LoVo (cell line): ENCODE results near the gene FAHD1.

Experiments used
- DNase-seq: peaks from one replicate; pipeline ENCODE4 v3.0.0-alpha.2; 2016; ENCODE audit warnings: low spot score

Gene FAHD1

DNA sequence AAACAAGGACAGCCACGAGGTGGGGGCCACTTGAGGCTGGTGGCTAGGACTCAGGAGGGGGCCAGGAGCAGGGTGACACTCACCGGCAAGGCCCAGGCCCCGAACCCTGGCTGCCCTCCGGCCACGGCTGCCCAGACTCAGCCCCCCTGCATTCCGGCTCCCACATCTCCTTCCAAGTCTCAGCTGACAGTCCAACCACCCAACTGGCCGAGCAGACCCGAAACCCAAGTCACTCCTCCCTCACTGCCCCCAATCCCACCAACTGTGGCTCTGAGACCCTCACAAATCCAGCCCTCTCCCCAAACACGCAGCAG lies 9.8 kb upstream of the FAHD1 start:
- DNase-seq: no peak

DNA sequence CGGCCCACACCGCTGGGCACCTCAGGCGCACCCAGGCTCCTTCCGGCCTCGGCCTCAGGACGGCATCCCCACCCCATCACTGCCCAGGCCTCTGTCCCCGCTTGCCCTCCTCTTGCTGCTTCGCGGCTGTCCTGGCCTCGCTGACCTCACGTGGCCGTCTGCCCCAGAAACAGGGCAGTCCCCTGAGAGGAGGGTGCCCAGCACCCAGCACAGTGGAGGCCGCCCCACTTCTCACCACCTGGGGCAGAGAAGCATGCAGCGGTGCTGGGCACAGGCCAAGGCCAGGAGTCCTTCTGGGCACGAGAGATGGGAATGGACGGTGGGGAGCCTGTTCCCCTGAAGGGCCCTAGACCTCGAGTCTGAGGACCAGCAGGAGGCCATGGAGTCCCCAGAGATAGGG lies 9.3 kb upstream of the FAHD1 start:
- DNase-seq: no peak

DNA sequence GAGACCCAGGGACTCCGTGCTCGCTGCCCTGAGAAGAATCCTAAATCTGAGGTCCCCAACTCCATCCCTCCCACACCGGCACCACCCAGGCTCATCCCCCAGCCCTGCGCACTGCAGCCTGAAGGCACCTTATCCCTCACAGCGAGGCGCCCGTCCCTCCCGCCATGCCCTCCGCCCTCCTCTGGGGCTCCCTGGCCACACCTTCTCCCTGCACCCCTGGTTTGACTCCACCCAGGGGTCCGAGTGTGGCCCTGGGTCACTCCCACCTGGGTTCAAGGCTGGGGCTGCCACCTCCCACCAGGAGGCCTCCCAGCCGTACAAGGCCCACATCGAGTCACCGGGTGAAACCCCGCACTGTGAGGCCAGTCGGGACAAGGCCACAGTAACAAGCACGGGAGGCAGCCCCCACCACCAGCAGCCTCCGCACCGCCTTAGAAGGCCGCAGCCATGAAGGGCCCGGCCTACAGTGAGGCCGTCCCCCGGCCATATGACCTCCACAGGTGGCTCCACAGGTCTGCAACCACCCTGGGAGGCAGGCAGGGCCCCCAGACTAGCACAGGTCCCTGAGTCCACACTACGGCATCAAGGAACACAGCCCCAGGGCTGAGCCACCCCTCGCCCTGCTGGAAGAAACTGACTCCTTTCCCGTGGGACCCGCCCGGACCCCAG lies 8.7 kb upstream of the FAHD1 start:
- no peak for DNase-seq

DNA sequence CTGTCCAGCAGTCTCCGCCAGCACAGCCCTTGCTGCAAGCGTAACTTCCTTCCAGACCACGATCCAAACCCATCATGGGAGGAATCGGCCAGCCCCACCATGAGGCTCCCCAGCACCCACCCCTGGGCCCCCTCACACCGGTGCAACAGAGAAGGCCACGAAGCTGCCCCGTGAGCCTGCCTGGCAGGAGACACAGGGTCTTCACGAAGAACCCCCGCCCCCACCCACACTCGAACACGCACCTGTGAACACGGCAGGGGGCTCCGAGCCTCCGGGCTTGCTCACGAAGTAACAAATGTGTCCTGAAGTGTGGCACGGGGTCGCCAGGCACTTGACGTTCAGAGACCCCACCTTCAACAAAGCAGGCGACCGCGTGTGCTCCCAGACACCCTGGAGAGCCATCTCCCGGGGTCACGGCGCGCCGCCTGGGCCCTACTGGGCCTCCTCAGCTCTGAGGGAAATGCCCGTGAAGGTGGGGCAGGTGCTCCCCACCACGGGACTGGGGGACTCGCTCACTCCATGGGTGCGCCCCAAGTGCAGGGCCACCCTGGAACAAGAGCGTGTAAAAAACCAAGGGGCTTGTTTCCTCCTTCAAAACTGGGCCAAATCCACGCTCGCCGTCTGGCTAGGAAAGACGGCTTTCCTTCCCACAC lies 8.0 kb upstream of the FAHD1 start:
- no peak for DNase-seq

DNA sequence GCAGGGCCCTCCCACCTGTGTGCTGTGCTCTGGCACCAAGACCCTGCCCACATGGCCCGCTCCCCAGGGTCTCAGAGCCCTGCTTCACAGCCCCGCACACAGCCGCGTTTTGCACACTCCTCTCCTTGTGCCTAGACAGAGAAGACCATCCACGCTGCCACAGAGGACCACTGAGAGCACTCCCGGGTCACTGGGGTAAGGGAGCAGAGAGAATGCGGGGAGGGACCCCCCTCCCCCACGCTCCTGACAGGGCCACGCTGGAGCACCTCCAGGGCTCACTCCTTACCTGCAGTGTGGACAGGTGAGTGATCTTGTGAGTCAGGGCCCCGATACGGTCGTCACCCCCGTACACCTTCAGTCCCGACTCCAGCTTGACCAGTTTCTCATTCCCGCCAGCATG lies 7.4 kb upstream of the FAHD1 start:
- DNase-seq: no peak

DNA sequence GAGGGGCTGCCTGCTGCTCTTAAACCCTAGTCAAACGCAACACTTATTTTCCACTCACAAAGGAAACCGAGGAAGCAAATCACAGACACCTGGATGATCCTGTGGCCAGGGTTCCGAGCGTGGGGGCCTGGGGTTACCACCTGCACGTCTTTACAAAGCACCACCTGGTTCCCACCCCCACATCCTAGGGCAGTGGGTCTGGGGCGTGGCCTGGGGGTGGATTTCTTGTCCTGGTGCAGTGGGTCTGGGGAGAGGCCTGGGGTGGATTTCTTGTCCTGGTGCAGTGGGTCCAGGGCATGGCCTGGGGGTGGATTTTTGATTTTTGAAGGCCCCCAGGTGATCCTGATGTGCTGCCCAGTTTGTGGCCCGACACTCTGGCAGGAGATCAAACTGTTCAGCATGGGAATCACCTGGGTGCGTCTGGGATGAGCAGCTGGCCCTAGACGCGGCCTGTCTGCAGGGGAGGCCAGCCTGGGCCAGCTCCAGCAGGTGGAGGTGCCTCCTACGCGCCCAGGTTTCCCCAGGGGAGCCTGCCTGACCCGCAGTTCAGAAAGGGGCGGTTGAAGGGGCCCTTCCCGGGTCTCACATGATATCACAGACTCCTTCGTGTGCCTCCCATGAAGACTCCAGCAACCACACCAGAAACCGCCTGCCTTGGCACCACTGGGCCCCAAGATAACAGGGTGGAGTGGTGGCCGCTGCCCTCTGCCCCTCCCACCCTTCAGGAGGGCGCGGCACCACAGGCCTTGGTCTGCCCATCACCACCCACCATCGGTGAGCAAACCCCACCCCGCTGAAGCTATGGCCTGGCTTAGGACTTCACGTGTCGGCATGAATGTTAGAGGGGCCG lies 6.7 kb upstream of the FAHD1 start:
- DNase-seq: no peak

DNA sequence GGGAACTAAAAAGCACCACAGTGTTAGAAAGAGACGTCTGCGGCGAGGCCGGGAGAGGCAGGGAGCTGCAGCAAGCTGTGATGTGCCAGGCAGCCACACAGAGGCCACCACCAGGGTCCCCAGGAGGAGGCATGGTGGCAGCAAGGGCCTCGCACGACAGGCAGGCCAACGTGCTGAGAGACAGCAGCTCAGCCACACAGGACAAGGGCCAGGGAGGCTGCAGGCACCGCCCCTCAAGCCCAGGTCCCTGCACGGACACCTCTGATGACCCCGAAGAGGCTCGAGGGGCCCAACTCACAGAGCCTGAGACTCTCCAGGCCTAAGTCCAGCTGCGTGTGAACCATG lies 6.1 kb upstream of the FAHD1 start:
- no peak for DNase-seq

DNA sequence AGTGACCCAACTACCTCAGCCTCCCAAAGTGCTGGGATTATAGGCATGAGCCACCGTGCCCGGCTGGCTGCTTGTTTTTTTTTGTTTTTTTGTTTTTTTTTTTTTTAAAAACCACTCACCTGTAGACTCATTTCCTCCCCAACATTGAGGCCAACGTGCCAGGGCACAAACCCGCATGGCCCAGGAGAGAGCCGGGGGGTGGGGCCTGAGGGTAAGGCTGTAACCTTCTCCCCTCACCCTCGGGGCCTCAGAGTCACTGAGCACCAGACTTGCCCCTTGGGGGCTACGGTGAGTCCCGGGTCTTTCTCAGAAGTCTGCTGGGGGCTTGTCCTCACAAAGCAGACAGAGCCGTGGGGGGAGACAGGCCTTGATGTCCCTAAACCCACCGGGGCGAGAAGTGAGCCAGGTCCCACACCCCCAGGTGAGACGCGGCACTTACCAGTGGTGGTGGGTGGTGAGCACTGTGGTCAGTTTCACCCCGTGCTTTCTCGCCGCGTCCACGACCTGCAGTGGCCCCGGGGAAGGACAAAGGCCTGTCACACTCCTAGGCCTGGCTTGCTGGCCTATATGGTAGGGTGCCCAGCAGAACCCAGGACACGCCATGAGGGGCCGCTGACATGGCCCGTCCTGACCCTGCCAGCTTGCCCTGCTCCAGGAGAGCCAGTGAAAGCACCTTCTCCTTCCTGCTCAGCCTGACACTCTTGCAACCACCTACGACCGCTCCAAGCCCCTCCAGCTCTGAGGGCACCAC lies 5.0 kb upstream of the FAHD1 start:
- no peak for DNase-seq

DNA sequence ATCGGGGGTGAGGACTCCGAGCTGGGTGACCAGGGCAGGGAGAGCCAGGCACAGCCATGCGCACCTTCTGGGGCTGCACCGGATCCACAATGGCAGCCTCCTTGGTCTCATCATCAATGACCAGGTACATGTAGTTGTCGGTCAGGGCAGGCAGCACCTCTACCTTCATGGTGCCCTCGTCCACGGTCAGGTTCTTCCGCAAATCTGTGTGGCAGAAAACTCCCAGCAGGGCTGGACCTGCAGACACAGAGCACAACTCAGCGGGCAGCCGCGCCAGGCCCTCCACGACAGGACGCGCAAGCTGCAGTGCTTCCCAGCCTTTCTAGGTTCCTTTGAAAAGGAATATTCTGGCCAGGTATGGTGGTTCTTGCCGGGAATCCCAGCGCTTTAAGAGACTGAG lies 4.2 kb upstream of the FAHD1 start:
- DNase-seq: no peak

DNA sequence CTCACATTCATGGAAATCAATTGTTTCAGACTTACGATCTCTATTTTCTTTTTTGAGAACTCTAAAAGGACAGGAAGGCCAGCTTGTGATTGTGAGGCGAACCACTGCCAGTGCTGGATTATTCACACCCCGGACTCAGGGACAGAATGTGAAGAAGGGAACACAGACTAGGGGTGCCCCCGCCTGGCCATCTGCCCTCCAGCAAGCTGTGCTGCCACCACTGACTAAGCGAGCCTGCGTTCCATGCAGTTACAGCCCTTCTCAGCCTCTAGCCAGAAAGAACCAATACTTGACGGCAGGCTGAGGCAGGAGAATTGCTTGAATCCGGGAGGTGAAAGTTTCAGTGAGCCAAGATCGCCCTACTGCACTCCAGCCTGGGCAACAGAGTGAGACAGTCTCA lies 3.2 kb upstream of the FAHD1 start:
- no peak for DNase-seq

DNA sequence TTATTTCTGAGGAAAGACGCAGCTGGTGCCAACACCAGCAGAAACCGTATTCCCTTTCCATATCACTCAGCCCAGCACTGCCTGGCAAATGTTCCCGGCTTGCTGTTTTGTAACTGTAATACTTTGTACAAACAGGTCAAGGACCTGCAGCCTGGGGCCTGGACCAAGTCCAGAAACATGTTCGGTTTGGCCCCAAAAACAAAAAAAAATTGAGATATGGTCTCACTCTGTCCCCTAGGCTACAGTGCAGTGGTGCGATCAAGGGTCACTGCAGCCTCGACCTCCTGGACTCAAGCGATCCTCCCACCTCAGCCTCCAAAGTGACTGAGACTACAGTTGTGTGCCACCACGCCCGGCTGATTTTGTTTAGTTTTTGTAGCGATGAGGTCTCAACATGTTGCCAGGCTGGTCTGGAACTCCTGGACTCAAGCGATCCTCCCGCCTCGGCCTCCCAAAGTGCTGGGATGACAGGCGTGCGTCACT lies 1.6 kb upstream of the FAHD1 start:
- no peak for DNase-seq

DNA sequence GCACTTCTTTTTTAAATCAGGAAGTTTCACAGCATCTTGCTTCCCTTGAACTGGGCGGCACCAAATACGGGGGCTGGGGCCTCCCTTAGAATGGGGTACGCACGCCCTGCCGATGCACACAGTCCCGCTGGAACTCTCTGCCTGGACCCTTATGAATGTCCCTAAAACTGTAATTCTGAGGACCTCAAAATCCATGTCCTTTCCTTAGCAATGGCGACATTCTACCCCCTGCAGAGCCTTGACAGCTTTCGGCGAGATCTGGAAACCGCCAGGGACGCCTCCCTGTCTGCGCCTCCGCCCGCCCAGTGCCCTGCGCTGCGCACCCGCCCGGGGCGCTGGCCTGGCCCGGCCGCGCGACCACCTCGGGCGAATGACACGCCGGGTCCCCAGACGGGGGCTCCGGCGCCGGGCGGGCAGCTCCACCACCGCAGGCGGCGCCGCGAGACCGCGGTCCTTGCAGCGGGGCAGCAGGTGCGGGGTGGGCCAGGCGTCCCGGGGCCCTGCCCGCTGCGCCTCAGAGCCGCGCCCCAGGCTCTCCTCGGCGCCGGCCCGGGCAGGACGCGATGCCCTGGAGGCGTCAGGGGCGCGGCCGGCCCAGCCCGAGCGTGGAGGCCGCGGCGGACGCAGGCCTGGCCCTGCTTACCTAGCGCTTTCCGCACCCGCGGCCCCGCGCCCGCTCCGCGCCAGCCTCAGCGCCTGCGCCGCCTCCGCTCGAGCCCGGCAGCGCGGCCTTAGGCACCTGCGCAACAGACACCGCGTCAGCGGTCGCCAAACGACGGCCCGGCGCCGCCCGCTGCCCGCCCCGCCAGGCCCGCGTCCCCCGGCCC lies 929 bp upstream of the FAHD1 start:
- peak; percentile 72 for DNase-seq

DNA sequence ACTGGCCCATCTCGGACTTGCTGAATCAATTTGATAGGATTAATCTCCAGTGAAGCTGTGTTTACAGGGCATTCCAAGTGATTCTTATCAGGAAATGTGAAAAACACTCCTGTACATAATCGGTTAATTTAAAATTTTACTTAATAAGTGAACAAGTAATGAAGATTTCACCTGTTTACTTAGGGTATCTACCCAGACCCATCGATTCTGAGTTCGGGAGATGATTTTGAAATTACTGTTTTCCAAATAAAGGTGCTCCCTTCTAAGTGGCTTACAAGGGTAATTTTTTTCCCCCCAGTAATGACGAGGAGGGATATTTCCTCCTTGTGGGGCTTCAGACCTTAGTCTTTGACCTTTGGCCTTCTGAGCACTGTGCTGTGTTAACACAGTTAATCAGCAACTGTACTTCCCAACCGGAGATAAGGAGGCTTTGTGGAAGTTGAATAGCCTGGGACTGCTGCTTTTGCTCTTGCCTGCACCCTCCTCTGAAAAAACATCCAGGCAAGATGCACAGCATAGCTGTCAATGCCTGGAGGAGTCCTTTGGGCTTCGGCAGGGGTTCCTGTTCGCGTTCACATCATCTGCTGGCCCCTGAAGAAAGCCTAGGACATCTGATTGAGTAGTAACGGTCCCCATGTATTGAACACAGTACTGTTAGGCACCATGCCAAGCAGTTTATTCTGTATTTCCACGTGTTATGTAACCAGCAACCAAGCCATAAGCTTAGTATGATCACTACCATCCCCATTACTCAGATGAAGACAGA lies 1.8 kb downstream of the FAHD1 start:
- DNase-seq: peak; percentile 40

DNA sequence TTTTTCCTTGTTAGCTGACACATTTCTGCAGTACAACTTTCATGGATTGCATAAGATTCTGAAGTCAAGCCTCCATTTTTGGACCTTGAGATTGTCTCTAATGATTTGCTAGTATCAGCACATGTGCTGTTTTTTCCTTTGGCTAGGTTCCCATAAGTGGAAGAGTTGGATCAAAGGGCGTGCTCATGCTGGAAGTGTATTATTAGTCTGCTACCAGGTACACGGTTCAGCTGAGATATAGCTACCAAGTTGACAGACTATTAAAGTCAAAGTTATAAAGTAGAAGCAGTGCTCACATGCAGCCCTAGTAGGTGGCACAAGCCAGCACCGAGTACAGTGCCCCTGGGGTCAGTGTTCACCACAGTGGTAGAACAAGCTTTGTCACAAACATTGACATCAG lies 3.2 kb downstream of the FAHD1 start:
- no peak for DNase-seq

DNA sequence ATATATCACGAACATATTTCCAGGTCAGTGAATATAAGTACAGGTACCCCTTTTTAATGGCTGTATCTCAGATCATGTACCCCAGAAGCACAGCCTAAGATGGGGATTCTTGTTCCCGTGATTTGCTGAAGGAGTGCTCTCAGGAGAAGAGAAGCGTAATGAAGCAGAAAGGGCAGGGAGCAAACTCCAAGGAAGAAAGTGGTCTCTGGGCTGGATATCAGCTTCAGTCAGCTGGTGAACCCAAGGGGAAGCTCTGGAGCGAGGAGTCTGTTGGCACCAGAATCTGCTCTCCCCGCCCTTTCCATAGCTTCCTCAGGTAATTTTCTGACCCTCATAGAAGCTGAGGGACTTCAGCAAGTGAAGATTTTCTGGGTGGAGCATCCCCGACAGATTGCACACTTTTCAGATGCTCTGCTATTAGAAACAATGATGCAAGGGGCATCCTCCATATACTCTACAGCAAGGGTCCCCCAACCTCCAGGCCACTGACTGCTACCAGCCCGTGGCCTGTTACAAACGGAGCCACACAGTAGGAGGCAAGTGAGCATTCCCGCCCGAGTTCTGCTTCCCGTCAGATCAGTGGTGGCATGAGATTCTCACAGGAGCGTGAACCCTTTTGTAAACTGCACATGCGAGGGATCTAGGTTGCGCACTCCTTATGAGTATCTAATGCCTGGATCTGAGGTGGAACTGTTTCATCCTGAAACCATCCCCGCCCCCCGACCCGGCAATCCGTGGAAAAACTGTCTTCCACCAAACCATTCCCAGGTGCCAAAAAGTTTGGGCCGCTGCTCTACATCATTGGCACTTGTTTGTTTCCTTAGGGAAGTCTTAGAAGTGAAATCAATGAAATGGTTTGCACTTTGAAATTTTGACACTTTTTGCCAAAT lies 4.4 kb downstream of the FAHD1 start:
- no peak for DNase-seq

DNA sequence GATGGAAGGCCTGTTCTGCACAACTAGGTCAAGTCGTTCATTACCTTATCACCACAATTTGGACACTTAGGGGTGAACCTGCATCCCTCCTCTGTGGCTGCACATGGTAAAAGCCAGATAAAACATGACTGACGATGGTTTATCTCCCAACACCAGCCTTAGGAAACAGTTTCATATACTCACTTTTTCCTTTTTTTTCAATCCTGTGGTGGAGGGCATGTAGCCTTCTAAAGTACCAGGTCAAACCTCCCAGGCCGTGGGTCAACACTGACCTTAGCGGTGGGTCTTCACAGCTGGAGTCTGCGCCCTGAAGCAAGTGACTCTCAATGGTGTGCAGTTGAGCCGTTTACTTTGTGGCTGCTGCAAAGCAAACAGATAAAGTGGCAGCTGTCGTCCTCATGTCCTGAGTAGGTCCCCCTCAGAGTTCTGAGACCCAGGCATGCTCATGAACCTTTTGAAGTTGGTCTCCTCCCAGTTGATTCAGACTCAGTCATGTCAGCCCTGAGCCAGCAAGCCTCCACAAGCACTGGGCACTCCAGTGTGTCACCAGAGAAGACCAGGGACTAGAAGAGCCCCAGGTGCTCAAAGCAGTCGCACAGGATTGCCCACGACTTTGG lies 5.9 kb downstream of the FAHD1 start:
- no peak for DNase-seq

DNA sequence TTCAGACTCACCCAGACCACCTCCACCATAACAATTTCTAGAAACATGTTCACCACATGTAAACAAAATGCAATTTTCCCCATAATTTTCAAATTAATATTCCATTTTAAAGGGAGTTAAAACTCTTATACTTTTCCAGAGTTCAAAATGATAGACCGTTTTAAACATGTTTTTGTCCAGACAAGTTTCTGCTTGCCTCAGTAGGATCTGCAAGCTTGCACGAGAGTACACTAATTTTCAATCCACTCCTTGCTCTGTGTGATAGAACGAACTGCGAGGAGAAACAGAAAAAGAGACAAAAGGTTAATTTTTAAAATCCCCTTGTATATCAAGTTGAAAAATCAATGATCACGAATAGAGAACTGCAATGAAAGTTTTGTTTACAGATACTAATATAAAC lies 7.1 kb downstream of the FAHD1 start:
- DNase-seq: no peak

DNA sequence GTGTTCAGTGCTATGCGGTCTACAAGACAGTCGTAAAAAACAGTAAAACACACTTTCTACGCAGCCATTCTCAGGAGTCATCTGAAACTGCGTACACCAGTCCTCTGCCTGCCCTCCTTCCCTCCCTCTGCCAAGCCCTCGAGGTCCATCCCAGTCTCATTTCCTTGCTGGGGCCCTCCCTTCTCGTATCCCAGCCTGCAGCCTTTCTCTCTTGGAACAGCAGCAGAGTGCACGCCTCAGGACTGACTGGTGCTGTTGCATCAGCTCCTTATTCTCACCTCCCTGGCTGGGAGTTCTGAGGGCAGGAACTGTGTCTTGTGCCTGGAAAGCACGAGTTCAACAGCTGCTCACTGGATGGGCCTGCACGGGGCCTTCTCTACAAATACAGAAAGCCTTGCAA lies 12.5 kb downstream of the FAHD1 start:
- no peak for DNase-seq

DNA sequence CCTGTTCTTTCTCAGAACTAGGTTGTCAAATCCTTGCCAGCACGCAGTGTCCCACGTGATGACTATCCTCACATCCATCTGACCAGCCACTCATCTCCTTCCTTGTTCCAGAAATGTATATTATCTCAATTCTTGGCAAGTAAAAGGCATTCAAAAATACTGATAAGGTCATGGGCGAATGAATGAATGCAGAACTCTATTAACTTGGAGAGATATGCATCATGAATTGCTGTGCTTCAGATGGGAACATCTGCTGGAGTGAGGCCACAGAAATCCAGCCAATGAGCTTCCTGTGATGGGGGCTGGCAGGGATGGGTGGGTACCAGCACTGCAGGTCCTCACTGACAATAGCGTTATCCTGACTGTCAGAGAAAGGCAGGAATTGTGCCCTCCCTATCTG lies 19.0 kb downstream of the FAHD1 start:
- DNase-seq: no peak

DNA sequence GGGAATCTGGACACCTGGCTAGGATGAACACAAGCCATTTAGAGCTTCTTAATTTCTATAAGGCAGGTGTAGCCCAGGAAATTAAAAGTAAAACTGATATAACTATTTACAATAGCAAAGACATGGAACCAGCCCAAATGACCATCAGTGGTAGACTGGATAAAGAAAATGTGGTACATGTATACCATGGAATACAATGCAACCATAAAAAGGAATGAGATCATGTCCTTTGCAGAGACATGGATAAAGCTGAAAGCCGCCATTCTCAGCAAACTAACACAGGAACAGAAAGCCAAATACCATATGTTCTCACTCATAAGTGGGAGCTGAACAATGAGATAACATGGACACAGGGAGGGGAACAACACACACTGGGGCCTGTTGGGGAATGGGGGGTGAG lies 19.4 kb downstream of the FAHD1 start:
- no peak for DNase-seq
